HepG2 (cell line): ENCODE results near the gene SLC39A1. TPM values are rescaled to one million over a fixed set of nuclear protein-coding genes. Genes with fewer than 3 reads are reported as not detected.

Experiments used
- ISL2 ChIP-seq: sonication (generic); formaldehyde crosslinking; IDR thresholded peaks from 2 replicates; pipeline ENCODE4 v1.5.0; 2020; ENCODE audit warnings: missing genetic modification reagents
- REPIN1 ChIP-seq: sonication (generic); formaldehyde crosslinking; IDR thresholded peaks from 2 replicates; pipeline ENCODE4 v1.8.0; 2022; ENCODE audit warnings: missing genetic modification reagents, low read depth, mild to moderate bottlenecking, borderline replicate concordance
- SOX13 ChIP-seq, 3 experiments: fragments of 450-650 bp in 1 of 3; sonication (generic) in 1 of 3; formaldehyde crosslinking in 1 of 3; IDR thresholded peaks in 2 of 3; conservative IDR thresholded peaks in 1 of 3; 2 replicates each; pipeline versions ENCODE4 v1.5.0 to v1.6.1; 2016 to 2020; ENCODE audit warnings: antibody characterized with exemption in 1 of 3, mild to moderate bottlenecking in 1 of 3, missing compliant biosample characterization in 1 of 3, missing genetic modification reagents in 1 of 3, moderate library complexity in 1 of 3
- SRF ChIP-seq: IDR thresholded peaks from 2 replicates; pipeline ENCODE4 v1.6.1; 2011; ENCODE audit warnings: mild to moderate bottlenecking, low read depth, low read length, moderate library complexity
- YEATS2 ChIP-seq: sonication (generic); formaldehyde crosslinking; IDR thresholded peaks from 2 replicates; pipeline ENCODE4 v1.4.0; 2020; ENCODE audit warnings: missing genetic modification reagents, borderline replicate concordance
- ZNF326 ChIP-seq: sonication (generic); formaldehyde crosslinking; IDR thresholded peaks from 2 replicates; pipeline ENCODE4 v1.4.0; 2020; ENCODE audit warnings: missing genetic modification reagents, borderline replicate concordance
- ZNF337 ChIP-seq: sonication (generic); formaldehyde crosslinking; IDR thresholded peaks from 2 replicates; pipeline ENCODE4 v1.5.1; 2020; ENCODE audit warnings: missing genetic modification reagents, low read depth, mild to moderate bottlenecking, borderline replicate concordance
- ZNF44 ChIP-seq: sonication (generic); formaldehyde crosslinking; IDR thresholded peaks from 2 replicates; pipeline ENCODE4 v1.5.1; 2020; ENCODE audit warnings: mild to moderate bottlenecking, missing genetic modification reagents
- polyA plus RNA-seq, 8 experiments: library from polyadenylated mRNA; depleted of rRNA in 3 of 8; stranded (reverse) in 7 of 8; unstranded in 1 of 8; fragments of >200 nt; fragmentation: Illumina TruSeq in 4 of 8; extraction: Trizol in 4 of 8; gene quantifications; 2 replicates each; pipeline versions ENCODE4 v1.2.1 to v1.2.3, GENCODE V29; 2011 to 2016; ENCODE audit warnings: low read depth in 4 of 8, missing spikeins in 1 of 8, mixed read lengths in 1 of 8; ENCODE audit not compliant: insufficient read depth in 1 of 8
- total RNA-seq, 5 experiments: library from RNA; depleted of rRNA; stranded (reverse); fragments of >200 nt; fragmentation: Illumina TruSeq; extraction: Trizol; gene quantifications; 2 replicates each; pipeline ENCODE4 v1.2.3, GENCODE V29; 2016; ENCODE audit warnings: low read depth in 1 of 5
- TF ChIP-seq, protein P1 (sequence below): sonication (generic); formaldehyde crosslinking; IDR thresholded peaks from 2 replicates; pipeline ENCODE4 v1.5.1; 2020; ENCODE audit warnings: mild to moderate bottlenecking, missing genetic modification reagents
- TF ChIP-seq, protein P2 (sequence below): sonication (generic); formaldehyde crosslinking; IDR thresholded peaks from 2 replicates; pipeline ENCODE4 v1.4.0; 2020; ENCODE audit warnings: mild to moderate bottlenecking, missing genetic modification reagents
- TF ChIP-seq, protein P3 (sequence below): sonication (generic); formaldehyde crosslinking; IDR thresholded peaks from 2 replicates; pipeline ENCODE4 v1.5.0; 2020; ENCODE audit warnings: mild to moderate bottlenecking, low read depth, missing genetic modification reagents, borderline replicate concordance
- TF ChIP-seq, protein P4 (sequence below): sonication (generic); formaldehyde crosslinking; IDR thresholded peaks from 2 replicates; pipeline ENCODE4 v1.4.0; 2020; ENCODE audit warnings: mild to moderate bottlenecking, missing genetic modification reagents

SLC39A1 gene
- total and polyA plus RNA-seq, 2 of the 13 experiments (the other 11 are each of a cell fraction or from before 2014, with no cell fraction given) = 71.2 to 78.4 TPM

DNA sequence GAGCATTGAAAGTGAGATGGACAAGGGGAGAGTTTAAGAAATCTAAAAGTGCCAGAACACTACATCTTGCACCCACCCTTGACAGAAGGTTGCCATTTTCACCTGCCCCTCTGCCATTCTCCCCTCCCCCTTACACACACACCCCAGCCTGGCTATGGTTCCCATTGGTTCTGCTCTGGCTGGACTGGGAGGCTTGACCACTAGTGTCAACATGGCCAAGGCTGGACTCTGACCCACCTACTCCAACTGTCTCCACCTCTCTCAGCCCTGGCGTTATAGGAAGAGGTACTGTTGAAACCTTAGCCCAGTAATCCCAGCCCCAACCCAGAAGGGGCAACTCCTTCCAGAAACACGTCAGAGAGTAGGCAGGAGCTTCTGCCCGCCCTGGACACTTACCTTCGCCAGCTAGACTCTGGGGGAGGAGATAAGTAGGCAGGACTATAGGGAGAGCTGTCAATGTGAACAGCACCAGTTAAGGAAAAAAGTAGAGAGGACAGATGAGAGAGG is 9.4 kb downstream of the SLC39A1 start (continued):
- TF ChIP-seq, protein P1, sequence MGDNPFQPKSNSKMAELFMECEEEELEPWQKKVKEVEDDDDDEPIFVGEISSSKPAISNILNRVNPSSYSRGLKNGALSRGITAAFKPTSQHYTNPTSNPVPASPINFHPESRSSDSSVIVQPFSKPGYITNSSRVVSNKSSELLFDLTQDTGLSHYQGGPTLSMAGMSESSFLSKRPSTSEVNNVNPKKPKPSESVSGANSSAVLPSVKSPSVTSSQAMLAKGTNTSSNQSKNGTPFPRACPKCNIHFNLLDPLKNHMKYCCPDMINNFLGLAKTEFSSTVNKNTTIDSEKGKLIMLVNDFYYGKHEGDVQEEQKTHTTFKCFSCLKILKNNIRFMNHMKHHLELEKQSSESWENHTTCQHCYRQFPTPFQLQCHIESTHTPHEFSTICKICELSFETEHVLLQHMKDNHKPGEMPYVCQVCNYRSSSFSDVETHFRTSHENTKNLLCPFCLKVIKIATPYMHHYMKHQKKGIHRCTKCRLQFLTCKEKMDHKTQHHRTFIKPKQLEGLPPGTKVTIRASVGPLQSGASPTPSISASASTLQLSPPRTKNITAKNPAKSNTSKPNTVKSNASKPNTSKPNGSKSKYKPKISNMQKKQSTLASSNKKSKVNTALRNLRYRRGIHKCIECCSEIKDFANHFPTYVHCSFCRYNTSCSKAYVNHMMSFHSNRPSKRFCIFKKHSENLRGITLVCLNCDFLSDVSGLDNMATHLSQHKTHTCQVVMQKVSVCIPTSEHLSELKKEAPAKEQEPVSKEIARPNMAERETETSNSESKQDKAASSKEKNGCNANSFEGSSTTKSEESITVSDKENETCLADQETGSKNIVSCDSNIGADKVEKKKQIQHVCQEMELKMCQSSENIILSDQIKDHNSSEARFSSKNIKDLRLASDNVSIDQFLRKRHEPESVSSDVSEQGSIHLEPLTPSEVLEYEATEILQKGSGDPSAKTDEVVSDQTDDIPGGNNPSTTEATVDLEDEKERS (CRISPR knock-in tag) = no peak
- TF ChIP-seq SOX13 (IDR thresholded peaks at IDR 0.05) (no peak), SOX13 (CRISPR knock-in tag; conservative IDR thresholded peaks at IDR 0.05 in 1 of 2, IDR thresholded peaks at IDR 0.05 in 1 of 2) (peak in 1 of 2 experiments; percentile 21; a peak in 1 of 4 replicates), YEATS2 (CRISPR knock-in tag) (peak; percentile 44; the same call in 1 of the 2 replicates), ZNF337 (CRISPR knock-in tag) (no peak), REPIN1 (CRISPR knock-in tag) (peak; percentile 34; the same call in 1 of the 2 replicates), ISL2 (CRISPR knock-in tag) (no peak), SRF (no peak), ZNF326 (no peak), ZNF44 (CRISPR knock-in tag) (no peak)
- TF ChIP-seq, protein P2, sequence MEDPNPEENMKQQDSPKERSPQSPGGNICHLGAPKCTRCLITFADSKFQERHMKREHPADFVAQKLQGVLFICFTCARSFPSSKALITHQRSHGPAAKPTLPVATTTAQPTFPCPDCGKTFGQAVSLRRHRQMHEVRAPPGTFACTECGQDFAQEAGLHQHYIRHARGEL (CRISPR knock-in tag) = no peak
- TF ChIP-seq, protein P3, sequence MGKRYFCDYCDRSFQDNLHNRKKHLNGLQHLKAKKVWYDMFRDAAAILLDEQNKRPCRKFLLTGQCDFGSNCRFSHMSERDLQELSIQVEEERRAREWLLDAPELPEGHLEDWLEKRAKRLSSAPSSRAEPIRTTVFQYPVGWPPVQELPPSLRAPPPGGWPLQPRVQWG (CRISPR knock-in tag) = no peak
- TF ChIP-seq, protein P4, sequence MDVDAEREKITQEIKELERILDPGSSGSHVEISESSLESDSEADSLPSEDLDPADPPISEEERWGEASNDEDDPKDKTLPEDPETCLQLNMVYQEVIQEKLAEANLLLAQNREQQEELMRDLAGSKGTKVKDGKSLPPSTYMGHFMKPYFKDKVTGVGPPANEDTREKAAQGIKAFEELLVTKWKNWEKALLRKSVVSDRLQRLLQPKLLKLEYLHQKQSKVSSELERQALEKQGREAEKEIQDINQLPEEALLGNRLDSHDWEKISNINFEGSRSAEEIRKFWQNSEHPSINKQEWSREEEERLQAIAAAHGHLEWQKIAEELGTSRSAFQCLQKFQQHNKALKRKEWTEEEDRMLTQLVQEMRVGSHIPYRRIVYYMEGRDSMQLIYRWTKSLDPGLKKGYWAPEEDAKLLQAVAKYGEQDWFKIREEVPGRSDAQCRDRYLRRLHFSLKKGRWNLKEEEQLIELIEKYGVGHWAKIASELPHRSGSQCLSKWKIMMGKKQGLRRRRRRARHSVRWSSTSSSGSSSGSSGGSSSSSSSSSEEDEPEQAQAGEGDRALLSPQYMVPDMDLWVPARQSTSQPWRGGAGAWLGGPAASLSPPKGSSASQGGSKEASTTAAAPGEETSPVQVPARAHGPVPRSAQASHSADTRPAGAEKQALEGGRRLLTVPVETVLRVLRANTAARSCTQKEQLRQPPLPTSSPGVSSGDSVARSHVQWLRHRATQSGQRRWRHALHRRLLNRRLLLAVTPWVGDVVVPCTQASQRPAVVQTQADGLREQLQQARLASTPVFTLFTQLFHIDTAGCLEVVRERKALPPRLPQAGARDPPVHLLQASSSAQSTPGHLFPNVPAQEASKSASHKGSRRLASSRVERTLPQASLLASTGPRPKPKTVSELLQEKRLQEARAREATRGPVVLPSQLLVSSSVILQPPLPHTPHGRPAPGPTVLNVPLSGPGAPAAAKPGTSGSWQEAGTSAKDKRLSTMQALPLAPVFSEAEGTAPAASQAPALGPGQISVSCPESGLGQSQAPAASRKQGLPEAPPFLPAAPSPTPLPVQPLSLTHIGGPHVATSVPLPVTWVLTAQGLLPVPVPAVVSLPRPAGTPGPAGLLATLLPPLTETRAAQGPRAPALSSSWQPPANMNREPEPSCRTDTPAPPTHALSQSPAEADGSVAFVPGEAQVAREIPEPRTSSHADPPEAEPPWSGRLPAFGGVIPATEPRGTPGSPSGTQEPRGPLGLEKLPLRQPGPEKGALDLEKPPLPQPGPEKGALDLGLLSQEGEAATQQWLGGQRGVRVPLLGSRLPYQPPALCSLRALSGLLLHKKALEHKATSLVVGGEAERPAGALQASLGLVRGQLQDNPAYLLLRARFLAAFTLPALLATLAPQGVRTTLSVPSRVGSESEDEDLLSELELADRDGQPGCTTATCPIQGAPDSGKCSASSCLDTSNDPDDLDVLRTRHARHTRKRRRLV (CRISPR knock-in tag) = no peak
- TF ChIP-seq, all 625 proteins: peak for 128
